Hepatocyte (in vitro differentiated cells): ENCODE measurements around the gene TEX19. TPM values are rescaled to one million over a fixed set of nuclear protein-coding genes. Genes with fewer than 3 reads are reported as not detected.
"Not testable (repeated sequence)": the region's sequence is repeated elsewhere in the genome, so short reads cannot be mapped to it uniquely, and the experiment has no call there.

Source experiments
- DNase-seq: peaks from one replicate; pipeline ENCODE4 v3.0.0-alpha.2; 2016; ENCODE audit warnings: low spot score
- H2AFZ ChIP-seq: fragments of 200-600 bp; sonication (generic); 2 replicates; pipeline ENCODE4 v1.6.0; 2016; ENCODE audit warnings: antibody characterized with exemption, mild to moderate bottlenecking
- H3K27ac ChIP-seq: fragments of 200-600 bp; sonication (generic); 2 replicates; pipeline ENCODE4 v1.5.1; 2016; ENCODE audit warnings: mild to moderate bottlenecking
- H3K27me3 ChIP-seq: fragments of 200-600 bp; sonication (generic); 2 replicates; pipeline ENCODE4 v1.6.1; 2016
- H3K36me3 ChIP-seq: fragments of 200-600 bp; sonication (generic); replicated peaks from 2 replicates; pipeline ENCODE4 v1.5.1; 2016; ENCODE audit warnings: low read depth; ENCODE audit not compliant: insufficient read depth
- H3K4me1 ChIP-seq: fragments of 200-600 bp; sonication (generic); 2 replicates; pipeline ENCODE4 v1.5.1; 2016; ENCODE audit warnings: mild to moderate bottlenecking, moderate library complexity; ENCODE audit not compliant: insufficient read depth
- H3K4me2 ChIP-seq: fragments of 200-600 bp; sonication (generic); 2 replicates; pipeline ENCODE4 v1.6.0; 2016
- H3K4me3 ChIP-seq: fragments of 200-600 bp; sonication (generic); 2 replicates; pipeline ENCODE4 v1.5.1; 2016; ENCODE audit warnings: mild to moderate bottlenecking
- H3K79me2 ChIP-seq: fragments of 200-600 bp; sonication (generic); 2 replicates; pipeline ENCODE4 v1.6.0; 2017; ENCODE audit warnings: mild to moderate bottlenecking
- H3K9me2 ChIP-seq: fragments of 200-600 bp; sonication (generic); replicated peaks from 2 replicates; pipeline ENCODE4 v1.6.0; 2017; ENCODE audit warnings: mild to moderate bottlenecking; ENCODE audit not compliant: insufficient read depth
- H3K9me3 ChIP-seq: fragments of 200-600 bp; sonication (generic); 2 replicates; pipeline ENCODE4 v1.5.1; 2016; ENCODE audit warnings: low read depth, mild to moderate bottlenecking
- H4K20me1 ChIP-seq: fragments of 200-600 bp; sonication (generic); 2 replicates; pipeline ENCODE4 v1.6.0; 2016; ENCODE audit warnings: mild to moderate bottlenecking; ENCODE audit not compliant: insufficient read depth, poor library complexity, severe bottlenecking
- EZH2 ChIP-seq: fragments of 200-600 bp; sonication (generic); IDR thresholded peaks from 2 replicates; pipeline ENCODE4 v1.6.1; 2016; ENCODE audit warnings: antibody characterized with exemption, mild to moderate bottlenecking, borderline replicate concordance
- EZH2phosphoT487 ChIP-seq: fragments of 200-600 bp; sonication (generic); IDR thresholded peaks from one replicate; pipeline ENCODE4 v1.6.1; 2018; ENCODE audit warnings: antibody characterized with exemption, mild to moderate bottlenecking, low read depth, moderate library complexity; ENCODE audit not compliant: unreplicated experiment, severe bottlenecking
- WGBS: methylation state at CpG from one replicate; pipeline ENCODE4 v1.1.6; 2016; ENCODE audit warnings: low lambda C conversion rate; ENCODE audit errors: missing lambda C conversion rate; 5-methylcytosine and 5-hydroxymethylcytosine counted together
- polyA plus RNA-seq: library from polyadenylated mRNA; unstranded; fragments of >200 nt; fragmentation: Nextera tagmentation; extraction: Ambion mirVana; gene quantifications from 2 replicates; pipeline ENCODE4 v1.2.1, GENCODE V29; 2016
- total RNA-seq: library from RNA; depleted of rRNA; stranded (reverse); fragments of >200 nt; gene quantifications from 2 replicates; pipeline ENCODE4 v1.2.3, GENCODE V29; 2014
- TF ChIP-seq, protein P1 (sequence below): fragments of 200-600 bp; sonication (generic); IDR thresholded peaks from 2 replicates; pipeline ENCODE4 v1.5.1; 2016; ENCODE audit warnings: antibody characterized with exemption, mild to moderate bottlenecking; ENCODE audit not compliant: poor library complexity

Gene TEX19
- total and polyA plus RNA-seq, 2 experiments from 2014 or later: not detected

GRCh38 chr17:82376042-82376730 is 17.1 kb downstream of the TEX19 start:
- H3K27me3 ChIP-seq: peaks cover 23% of the 10 kb centered on the region
- H3K9me2 ChIP-seq: no peaks in the 10 kb centered on the region
- TF ChIP-seq, protein P1, sequence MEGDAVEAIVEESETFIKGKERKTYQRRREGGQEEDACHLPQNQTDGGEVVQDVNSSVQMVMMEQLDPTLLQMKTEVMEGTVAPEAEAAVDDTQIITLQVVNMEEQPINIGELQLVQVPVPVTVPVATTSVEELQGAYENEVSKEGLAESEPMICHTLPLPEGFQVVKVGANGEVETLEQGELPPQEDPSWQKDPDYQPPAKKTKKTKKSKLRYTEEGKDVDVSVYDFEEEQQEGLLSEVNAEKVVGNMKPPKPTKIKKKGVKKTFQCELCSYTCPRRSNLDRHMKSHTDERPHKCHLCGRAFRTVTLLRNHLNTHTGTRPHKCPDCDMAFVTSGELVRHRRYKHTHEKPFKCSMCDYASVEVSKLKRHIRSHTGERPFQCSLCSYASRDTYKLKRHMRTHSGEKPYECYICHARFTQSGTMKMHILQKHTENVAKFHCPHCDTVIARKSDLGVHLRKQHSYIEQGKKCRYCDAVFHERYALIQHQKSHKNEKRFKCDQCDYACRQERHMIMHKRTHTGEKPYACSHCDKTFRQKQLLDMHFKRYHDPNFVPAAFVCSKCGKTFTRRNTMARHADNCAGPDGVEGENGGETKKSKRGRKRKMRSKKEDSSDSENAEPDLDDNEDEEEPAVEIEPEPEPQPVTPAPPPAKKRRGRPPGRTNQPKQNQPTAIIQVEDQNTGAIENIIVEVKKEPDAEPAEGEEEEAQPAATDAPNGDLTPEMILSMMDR: no peak
- TF ChIP-seq EZH2phosphoT487 (no peak), EZH2 (no peak)

DNA sequence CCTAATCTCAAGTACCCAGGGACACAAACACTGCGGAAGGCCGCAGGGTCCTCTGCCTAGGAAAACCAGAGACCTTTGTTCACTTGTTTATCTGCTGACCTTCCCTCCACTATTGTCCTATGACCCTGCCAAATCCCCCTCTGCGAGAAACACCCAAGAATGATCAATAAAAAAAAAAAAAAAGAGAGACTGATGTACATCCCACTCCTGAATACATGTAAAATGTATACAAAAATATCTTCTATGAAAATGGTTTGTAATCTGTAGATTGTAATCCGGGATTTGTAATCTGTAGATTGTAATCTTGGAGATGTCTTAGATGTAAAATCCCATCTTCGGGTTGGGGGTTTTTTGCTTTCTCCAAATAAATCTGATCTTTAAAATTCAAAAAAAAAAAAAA is 18.2 kb downstream of the TEX19 start:
- not testable (repeated sequence) for H3K4me3 ChIP-seq, H3K9me3 ChIP-seq, H3K4me1 ChIP-seq, H3K36me3 ChIP-seq, H3K4me2 ChIP-seq, H3K79me2 ChIP-seq, H2AFZ ChIP-seq, H3K9me2 ChIP-seq, DNase-seq, H3K27ac ChIP-seq, H4K20me1 ChIP-seq
- WGBS: 60% methylated on average over 4 of the region's 5 CpGs
- H3K27me3 ChIP-seq: peaks cover 13% of the 10 kb centered on the region

More at GRCh38 chr17:82376042-82376730, 17.1 kb downstream of the TEX19 start:
- Histone ChIP-seq H4K20me1 (no peaks in the 10 kb centered on the region), H3K27ac (no peak overlapping the region), H3K36me3 (no peaks in the 10 kb centered on the region), H3K9me3 (no peaks in the 10 kb centered on the region), H3K4me3 (no peak overlapping the region), H2AFZ (no peak overlapping the region), H3K4me2 (no peak overlapping the region), H3K79me2 (no peaks in the 10 kb centered on the region), H3K4me1 (peaks cover 3% of the 10 kb centered on the region)
- DNase-seq: no peak
- 91% methylated on average over 16 of the region's 16 CpGs for WGBS

- H3K4me3 ChIP-seq: no peak overlapping the region
- no peak for DNase-seq
- H3K27ac ChIP-seq: no peak overlapping the region
- H3K4me1 ChIP-seq: no peaks in the 10 kb centered on the region
- H3K9me2 ChIP-seq: no peaks in the 10 kb centered on the region
- WGBS: 93% methylated on average over 21 of the region's 31 CpGs
- peaks cover 5% of the 10 kb centered on the region for H3K27me3 ChIP-seq
- H3K9me3 ChIP-seq: no peaks in the 10 kb centered on the region
- no peaks in the 10 kb centered on the region for H3K36me3 ChIP-seq
- TF ChIP-seq EZH2phosphoT487 (no peak), EZH2 (no peak)
- TF ChIP-seq, protein P1: no peak
- no peak overlapping the region for H2AFZ ChIP-seq
- H3K79me2 ChIP-seq: no peaks in the 10 kb centered on the region
- no peaks in the 10 kb centered on the region for H4K20me1 ChIP-seq
- H3K4me2 ChIP-seq: no peak overlapping the region
Measured at GRCh38 chr17:82377924-82378740, 19.1 kb downstream of the TEX19 start.

DNA sequence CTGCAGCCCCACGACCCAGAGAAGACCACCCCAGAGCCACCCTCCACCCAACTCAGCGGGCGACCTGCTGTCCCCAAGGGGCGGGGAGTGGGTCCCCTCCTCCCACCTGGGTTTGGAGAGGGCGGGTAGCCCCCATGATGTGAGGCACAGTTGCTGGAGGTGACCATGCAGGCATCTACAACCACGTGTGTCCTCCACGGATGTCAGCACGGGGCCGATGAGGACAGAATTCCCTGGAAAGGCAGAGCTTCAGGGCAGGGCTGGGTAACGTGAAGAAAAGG is 19.6 kb downstream of the TEX19 start:
- no peaks in the 10 kb centered on the region for H3K9me2 ChIP-seq
- no peak overlapping the region for H3K27ac ChIP-seq
- 85% methylated on average over 10 of the region's 10 CpGs for WGBS
- no peak overlapping the region for H3K4me2 ChIP-seq
- no peaks in the 10 kb centered on the region for H4K20me1 ChIP-seq
- H3K79me2 ChIP-seq: no peaks in the 10 kb centered on the region
- no peaks in the 10 kb centered on the region for H3K4me1 ChIP-seq
- DNase-seq: no peak
- no peak overlapping the region for H2AFZ ChIP-seq
- H3K36me3 ChIP-seq: no peaks in the 10 kb centered on the region
- no peak overlapping the region for H3K4me3 ChIP-seq
- no peaks in the 10 kb centered on the region for H3K9me3 ChIP-seq
- TF ChIP-seq EZH2phosphoT487 (no peak), EZH2 (no peak)
- TF ChIP-seq, protein P1: no peak
- no peaks in the 10 kb centered on the region for H3K27me3 ChIP-seq
